Measurements from ENCODE around the gene C1orf216.
"Not testable (repeated sequence)": the region's sequence is repeated elsewhere in the genome, so short reads cannot be mapped to it uniquely, and the experiment has no call there.

The C1orf216 gene

DNA sequence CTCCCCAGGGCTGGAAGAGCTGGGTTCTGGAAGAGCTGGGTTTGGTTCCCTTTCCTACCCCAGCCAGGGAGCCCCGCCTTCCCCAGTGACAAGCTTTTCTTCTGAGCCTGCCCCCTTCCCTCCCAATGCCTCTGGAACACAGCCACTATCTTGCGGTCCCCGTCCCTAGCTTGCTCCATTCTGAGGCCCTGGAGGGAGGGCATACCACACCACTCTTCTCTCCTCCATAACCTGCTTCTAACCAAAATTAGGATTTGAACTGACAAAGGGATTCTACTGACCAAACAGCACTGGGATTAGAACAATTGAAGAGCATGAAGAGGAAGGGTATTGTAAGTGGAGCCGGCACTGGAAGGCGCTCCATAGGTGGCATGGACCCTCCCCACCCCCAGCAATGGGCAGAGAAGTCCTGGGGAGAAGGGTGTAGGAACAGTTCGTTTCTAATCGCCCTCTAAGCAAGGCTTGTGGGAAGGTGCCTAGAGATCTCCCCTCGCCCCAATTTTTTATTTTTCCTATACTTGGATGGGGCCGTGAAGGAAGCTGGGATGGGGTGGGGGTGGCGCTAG is 690 bp downstream of the C1orf216 start:
- H3K4me3 ChIP-seq (ENCODE audit: low read length), result peak overlapping the region; percentile 72
- TF ChIP-seq, protein P1, sequence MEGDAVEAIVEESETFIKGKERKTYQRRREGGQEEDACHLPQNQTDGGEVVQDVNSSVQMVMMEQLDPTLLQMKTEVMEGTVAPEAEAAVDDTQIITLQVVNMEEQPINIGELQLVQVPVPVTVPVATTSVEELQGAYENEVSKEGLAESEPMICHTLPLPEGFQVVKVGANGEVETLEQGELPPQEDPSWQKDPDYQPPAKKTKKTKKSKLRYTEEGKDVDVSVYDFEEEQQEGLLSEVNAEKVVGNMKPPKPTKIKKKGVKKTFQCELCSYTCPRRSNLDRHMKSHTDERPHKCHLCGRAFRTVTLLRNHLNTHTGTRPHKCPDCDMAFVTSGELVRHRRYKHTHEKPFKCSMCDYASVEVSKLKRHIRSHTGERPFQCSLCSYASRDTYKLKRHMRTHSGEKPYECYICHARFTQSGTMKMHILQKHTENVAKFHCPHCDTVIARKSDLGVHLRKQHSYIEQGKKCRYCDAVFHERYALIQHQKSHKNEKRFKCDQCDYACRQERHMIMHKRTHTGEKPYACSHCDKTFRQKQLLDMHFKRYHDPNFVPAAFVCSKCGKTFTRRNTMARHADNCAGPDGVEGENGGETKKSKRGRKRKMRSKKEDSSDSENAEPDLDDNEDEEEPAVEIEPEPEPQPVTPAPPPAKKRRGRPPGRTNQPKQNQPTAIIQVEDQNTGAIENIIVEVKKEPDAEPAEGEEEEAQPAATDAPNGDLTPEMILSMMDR (IDR thresholded peaks at IDR 0.05; ENCODE audit: insufficient read depth, low read depth, low read length, missing control alignments), result no peak
- peak; percentile 28 for DNase-seq (ENCODE audit: low read depth)

DNA sequence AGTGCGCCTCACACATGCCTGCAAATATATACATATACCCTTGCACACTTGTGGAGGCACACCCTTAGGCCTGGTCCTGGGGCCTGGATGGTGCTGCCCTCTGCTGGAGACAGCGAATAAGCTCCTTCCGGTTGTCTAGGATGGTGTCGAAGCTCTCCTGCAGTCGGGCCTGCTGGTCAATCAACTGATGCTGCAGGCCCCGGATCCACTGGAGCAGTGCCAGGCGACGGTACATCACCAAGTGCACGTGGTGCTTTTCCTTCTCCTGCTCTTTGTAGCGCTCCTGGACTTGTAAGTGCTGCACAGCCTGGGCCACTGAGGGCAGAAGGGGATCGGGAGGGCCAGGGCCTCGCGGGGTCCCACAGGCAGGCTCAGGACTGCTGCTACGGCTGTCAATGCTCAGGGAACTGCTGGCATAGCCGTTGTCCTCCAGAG is 3.1 kb downstream of the C1orf216 start:
- H3K4me3 ChIP-seq (ENCODE audit: low read length), result no peak overlapping the region
- DNase-seq (ENCODE audit: low read depth), result peak; percentile 79
- TF ChIP-seq, protein P1 (IDR thresholded peaks at IDR 0.05; ENCODE audit: insufficient read depth, low read depth, low read length, missing control alignments), result peak; percentile 93

DNA sequence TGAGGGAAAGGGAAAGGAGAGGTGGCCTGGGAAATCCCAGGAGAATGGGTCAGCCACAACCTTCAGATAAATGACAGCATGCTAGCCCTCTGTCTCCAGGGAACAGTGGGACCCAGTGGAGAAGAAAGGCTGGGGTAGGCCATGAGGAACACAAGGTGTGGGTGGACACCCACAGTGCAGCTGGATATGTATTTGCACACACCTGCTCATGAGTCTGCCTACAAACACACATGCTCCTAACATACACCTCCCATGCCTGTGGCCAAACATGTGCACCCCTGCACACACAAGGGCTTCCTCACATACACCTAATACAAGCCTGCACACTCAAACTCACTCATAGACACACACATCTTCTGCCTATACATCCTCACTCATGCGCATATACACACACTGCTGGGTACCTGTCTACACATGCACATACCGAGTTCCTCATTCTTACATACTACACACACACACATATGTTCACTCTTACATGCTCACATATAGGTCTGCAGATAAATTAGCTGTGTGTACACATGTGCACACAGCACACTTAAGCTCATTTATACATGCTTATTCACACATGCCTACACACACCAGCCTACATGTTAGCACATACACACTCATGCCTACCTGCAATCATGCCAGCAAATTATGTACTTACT is 3.6 kb downstream of the C1orf216 start:
- DNase-seq (ENCODE audit: low read depth), result no peak
- H3K4me3 ChIP-seq (ENCODE audit: low read length), result no peak overlapping the region
- TF ChIP-seq, protein P1 (IDR thresholded peaks at IDR 0.05; ENCODE audit: insufficient read depth, low read depth, low read length, missing control alignments), result no peak

- DNase-seq (ENCODE audit: low read depth); H3K4me3 ChIP-seq (ENCODE audit: low read length): not testable (repeated sequence)
These were observed 7.6 kb downstream of the C1orf216 start for GRCh38 chr1:35711098-35711497.

DNA sequence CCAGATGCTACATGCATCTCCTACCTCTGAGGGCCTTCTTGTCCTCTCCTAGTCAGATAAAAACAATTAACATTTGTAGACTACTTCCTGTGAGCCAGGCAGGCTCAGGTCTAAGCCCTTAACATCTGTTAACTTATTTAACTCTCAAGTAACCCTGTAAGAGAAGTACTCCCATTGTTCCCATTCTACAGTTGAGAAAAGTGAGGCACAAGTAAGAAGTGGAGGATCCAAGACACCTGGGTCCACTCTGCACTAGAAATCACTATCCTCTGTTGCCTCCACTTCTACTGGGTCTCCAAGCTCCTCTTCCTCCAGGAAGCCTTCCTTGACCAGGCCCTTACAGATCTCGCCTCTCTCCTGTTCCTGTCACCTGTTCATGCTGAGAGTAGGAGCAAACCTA is 9.7 kb downstream of the C1orf216 start:
- TF ChIP-seq, protein P1 (IDR thresholded peaks at IDR 0.05; ENCODE audit: insufficient read depth, low read depth, low read length, missing control alignments), result no peak
- no peak for DNase-seq (ENCODE audit: low read depth)
- no peak overlapping the region for H3K4me3 ChIP-seq (ENCODE audit: low read length)

- no peak for DNase-seq (ENCODE audit: low read depth)
- TF ChIP-seq, protein P1 (IDR thresholded peaks at IDR 0.05; ENCODE audit: insufficient read depth, low read depth, low read length, missing control alignments), result no peak
- peak overlapping the region; percentile 23 for H3K4me3 ChIP-seq (ENCODE audit: low read length)
These were observed 10.2 kb downstream of the C1orf216 start for GRCh38 chr1:35708441-35708921.

GRCh38 chr1:35707601-35708440 is 10.9 kb downstream of the C1orf216 start:
- peak overlapping the region; percentile 23 for H3K4me3 ChIP-seq (ENCODE audit: low read length)
- no peak for DNase-seq (ENCODE audit: low read depth)
- TF ChIP-seq, protein P1 (IDR thresholded peaks at IDR 0.05; ENCODE audit: insufficient read depth, low read depth, low read length, missing control alignments), result no peak

Measured in epithelial cell of esophagus (primary cell).